MV-4-11 (cell line): Measurements from ENCODE around the gene MAP3K12.
"Not testable (repeated sequence)": the region's sequence is repeated elsewhere in the genome, so short reads cannot be mapped to it uniquely, and the experiment has no call there.

Experiments
- DNase-seq: peaks from one replicate; lab custom pipeline; 2025; lab: John Stamatoyannopoulos, UW

Gene MAP3K12, protein sequence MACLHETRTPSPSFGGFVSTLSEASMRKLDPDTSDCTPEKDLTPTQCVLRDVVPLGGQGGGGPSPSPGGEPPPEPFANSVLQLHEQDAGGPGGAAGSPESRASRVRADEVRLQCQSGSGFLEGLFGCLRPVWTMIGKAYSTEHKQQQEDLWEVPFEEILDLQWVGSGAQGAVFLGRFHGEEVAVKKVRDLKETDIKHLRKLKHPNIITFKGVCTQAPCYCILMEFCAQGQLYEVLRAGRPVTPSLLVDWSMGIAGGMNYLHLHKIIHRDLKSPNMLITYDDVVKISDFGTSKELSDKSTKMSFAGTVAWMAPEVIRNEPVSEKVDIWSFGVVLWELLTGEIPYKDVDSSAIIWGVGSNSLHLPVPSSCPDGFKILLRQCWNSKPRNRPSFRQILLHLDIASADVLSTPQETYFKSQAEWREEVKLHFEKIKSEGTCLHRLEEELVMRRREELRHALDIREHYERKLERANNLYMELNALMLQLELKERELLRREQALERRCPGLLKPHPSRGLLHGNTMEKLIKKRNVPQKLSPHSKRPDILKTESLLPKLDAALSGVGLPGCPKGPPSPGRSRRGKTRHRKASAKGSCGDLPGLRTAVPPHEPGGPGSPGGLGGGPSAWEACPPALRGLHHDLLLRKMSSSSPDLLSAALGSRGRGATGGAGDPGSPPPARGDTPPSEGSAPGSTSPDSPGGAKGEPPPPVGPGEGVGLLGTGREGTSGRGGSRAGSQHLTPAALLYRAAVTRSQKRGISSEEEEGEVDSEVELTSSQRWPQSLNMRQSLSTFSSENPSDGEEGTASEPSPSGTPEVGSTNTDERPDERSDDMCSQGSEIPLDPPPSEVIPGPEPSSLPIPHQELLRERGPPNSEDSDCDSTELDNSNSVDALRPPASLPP

DNA sequence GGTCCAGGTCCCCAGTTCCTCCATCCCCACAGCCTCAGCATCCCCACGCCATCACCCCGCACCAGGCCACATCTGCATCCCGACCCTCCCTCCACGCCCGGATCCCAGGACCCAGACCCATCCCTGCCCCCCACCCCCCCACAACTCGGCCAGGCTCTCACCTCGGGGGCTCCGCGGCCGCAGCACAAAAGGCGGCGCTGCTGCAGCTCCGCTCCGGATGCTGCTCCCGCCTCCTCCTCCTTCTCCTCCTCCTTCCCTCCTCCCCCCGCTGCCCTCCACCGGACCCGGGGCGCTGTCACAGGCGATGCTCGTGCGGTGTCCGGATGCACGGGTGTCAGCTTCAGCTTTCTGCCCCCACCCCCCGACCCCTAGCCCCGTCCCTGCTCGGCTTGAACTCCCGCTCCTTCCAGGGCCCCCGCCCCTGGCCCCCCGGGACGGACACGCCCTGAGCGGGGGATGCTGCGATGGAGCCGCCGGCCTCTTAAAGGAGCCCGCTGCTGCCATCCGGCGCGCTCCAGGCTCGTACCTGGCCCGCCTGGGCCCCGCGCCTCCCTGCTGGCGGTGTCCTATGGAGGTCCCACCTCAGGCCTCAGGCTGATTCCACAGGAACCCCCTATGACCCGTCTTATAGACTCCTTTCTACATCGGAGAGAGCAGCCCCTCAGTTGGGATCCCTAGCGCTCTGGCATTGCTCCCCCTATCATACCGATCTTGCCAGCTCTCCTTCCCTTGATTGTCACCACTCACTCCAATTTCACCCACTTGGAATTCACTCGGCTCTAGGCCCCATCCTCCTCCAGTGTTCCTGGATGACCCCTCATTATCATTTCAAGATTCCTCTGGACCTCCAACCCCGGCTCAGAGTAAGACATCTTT, at the start of gene MAP3K12:
Gene MAP3K12 (minus strand): TSS at position 193 of the 876 bp plus-strand sequence. CDS start 12,067 bp downstream, outside the sequence.
- no peak for DNase-seq

DNA sequence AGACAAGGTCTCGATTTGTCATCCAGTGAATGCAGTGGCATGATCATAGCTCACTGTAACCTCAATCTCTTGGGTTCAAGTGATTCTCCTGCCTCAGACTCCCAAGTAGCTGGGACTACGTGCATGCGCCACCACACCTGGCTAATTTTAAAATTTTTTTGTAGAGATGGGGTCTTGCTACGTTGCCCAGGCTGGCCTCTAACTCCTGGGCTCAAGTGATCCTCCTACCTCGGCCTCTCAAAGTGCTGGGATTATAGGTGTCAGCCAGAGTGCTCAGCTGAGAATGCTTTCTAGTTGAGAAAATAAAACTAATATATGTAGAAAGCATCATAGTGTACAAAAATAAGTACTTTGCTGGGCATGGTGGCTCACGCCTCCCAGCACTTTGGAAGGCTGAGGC, 49.1 kb upstream of the MAP3K12 start:
- not testable (repeated sequence) for DNase-seq

DNA sequence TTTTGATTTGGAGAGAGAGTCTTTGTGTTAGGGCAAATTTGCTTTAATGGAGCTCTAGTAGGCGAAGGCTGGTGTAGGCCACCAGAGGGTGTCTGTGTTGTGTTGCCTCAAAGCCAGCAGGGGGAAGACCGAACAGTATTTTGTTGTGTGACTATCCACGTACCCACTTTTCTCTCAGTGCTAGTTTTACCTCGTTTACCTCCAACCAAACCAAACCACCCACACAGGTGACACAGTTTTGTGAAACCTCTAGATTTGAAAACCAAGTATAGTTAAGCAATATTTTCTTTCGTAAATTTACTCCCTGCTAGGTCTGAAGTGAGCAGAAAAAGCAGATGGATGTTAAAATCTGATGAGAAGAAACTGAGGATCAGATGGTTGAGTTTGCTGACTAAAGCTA, 44.3 kb upstream of the MAP3K12 start:
- peak; percentile 58 for DNase-seq

DNA sequence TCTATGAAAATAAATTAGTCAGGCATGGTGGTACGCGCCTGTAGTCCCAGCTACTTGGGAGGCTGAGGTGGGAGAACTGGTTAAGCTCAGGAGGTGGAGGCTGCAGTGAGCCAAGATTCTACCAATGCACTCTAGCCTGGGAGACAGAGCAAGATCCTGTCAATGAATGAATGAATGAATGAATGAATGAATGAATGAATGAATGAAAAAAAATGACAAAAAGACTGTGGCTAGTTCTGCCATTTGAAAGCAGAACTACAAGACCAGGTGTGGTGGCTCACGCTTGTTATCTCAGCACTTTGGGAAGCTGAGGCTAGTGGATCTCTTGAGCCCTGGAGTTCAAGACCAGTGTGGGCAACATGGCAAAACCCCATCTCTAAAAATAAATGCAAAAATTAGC, 40.3 kb upstream of the MAP3K12 start:
- no peak for DNase-seq

DNA sequence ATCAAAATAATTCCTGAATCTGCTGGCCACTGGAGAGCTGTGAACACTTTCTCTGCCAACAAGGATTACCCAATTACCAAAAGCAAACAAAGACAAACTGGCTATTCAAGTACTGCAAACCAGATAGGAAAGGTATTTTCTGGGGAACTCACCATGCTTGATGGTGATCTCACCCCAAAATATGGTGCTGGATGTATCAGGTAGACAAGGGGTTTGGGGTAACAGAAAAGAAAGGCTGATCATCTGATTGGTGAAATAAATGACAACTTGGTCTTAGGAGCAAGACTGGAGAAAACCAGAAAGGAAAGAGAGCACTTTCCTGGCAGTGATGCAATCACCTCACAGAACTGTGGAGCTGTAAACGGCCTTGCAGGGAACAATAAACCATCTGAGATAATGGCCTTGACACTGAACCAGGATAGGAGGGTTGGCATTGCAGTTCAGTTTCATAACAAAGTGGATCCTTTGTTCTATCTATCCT, 39.0 kb upstream of the MAP3K12 start:
- DNase-seq, result peak; percentile 35

DNA sequence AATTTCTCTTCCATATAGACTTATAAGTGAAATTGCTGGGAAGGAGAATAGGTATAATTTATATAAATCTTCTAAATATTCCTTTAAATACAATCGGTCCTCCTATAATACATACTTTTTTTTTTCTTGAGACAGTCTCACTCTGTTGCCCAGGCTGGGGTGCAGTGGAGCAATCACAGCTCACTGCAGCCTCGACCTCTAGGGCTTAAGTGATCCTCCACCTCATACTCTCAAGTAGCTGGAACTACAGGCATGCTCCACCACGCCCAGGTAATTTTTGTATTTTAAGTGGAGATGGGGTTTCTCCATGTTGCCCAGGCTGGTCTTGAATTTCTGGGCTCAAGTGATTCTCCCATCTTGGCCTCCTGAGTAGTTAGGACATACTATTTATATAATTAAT, 37.7 kb upstream of the MAP3K12 start:
- DNase-seq, result no peak

DNA sequence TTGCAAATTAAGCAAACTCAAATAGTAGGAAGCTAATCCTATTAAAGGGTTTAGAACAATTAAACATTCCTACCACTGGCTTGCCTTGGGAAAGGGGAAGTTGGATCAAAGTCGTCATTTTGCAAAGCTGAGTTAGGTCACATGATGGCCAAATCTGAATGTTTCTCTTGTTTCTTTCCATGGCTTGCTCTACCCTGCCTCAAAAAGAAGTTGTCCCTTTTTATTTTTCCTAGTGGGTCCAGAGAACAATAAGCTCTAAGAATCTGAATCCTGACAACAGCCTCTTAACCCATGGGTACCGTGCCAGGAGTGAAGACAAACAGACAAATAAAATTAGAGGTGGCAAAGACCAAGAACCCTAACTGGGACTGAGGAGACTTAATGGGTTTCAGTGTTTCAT, 34.2 kb upstream of the MAP3K12 start:
- DNase-seq, result no peak

DNA sequence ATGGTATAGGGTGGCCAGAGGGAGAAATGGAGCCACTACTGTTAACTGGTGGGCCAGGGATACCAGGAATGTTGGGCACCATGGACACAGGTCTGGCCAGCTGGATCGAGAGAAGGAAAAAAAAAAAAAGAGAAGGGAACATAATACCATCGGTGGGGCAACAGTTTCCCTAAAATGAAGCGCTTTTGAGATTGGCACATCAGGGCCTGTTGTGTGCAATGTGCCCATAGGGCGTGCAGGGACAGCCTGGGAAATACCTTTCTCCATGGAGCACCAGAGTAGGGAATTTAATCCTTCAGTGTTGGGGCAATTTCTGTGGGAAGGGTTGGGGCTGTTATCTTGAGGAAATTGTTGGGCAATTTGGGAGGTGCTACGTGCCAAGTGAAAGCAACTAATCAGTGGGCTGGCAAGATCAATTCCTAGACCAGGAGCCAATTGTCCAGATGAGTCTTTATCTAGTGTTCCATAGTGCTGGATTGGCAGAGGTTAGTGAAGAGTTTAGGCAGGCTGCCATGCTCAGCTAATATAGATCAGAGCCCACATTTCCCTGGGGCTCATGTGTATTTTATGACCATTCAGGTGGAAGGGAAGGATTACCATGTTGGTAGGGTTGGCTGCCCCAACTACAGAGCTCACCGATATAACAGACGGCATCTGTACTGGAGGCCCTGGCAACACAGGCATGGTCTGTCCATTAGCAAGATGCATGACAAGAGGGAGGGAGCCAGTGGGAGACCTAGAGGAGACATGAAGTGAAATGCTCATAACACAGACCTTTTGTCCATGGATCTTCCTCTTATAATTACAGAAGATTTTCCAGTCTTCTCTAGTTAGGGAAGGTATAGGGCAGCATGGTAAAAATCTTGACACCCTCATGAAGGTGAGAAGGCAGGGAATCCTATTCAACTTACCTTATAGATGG, 33.5 kb upstream of the MAP3K12 start:
- DNase-seq, result no peak

DNA sequence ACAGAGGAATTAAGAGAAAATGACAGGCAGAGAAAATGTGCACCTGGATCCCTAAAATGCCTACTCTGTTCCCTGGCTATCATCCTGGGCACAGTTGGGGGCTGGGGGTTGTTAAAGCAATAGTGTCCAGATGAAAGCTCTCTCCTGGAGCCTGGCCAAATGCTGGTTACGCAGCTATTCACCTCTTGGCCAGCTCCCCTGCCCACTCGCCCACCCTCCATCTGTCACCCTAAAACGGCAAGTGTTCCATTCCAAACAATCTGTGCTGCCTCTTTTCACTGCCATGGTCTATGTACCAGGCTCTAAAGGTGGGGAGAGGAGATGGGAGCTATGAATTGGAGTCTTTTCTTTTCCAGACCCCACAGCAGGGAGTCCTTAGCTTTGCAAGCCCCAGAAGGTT, 32.8 kb upstream of the MAP3K12 start:
- DNase-seq, result no peak

DNA sequence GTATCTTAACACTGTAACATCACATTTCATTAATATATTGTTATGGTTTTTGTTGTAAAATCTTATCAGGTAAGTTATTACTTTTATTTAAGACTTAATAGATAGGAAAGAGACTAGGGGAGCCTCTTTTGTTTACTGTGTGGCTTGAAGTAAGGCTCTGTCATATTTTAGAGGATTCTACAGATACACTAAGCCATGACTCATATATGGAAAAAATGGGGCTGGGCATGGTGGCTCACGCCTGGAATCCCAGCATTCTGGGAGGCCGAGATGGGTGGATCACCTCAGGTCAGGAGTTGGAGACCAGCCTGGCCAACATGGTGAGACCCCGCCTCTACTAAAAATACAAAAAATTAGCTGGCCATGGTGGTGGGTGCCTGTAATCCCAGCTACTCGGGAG, 31.7 kb upstream of the MAP3K12 start:
- DNase-seq, result no peak

DNA sequence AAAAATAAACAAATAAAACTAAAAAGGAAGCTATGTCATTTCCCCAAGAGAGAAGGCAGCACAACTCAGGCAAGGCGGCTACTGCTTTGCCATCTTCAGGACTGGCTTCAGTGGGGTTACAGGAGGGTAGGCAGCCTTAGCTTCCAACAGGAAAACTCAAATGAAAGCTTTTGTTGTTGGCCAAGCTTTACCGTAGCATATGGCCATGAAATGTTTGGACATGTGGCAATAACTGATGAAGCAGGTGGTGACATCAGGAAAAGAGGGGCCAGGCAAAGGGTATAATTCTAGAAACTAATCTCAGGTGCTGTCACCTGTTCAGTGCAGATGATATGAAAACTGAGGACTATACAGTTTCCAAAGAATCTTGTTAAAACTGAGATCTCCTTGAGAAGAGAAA, 30.8 kb upstream of the MAP3K12 start:
- no peak for DNase-seq

DNA sequence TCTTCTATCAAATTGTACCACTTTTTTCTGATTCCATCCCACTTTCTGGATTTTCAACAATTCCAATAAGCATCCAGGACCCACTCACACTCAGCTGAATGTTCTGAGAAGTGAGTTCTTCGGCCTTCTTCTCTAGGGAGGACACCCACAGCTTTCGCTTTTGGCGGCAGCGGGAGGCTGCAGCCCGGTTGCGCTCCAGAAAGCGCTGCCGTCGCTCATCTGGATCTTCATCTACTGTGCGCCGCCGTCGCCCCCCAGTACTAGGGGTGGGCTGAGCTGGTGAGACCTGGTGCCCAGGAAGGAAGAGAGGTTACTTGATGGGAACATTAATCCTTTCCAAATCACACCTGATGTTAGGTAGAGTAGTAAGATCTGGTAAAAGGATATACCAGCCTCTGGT, 25.2 kb upstream of the MAP3K12 start:
- no peak for DNase-seq

DNA sequence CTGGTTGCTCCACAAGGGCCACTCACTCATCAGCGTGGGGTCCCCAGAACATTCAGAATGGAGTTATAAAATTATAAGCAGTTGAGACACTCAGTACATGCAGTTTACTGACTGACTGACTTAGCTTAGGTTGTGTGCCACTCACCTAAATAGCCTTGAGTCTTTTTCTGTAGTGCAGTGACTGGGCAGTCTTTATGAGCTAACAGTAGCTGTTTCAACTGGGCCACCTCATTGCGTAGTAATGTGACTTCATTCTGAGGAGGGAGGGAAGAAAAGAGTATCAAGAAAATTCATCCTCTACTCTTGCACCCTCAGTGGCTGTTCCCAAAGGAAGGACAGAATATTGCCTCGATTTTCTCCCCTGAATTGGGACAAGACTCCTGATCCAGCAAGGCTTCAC, 23.9 kb upstream of the MAP3K12 start:
- DNase-seq, result no peak

DNA sequence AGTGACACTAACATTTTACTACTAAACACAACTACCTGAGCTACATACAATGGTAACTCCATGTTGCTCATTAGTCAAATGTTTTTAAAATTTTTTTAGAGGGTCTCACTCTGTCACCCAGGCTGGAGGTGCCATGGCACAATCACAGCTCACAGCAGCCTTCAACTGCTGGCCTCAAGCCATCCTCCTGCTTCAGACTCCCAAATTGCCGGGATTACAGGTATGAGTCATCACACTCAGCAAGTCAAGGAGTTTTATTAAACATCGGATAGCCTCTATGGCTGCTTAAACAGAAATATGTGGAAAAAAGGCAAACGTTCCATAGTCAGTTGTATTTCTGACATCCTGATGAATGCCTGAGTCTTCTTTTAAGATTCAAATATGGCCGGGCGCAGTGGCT, 19.1 kb upstream of the MAP3K12 start:
- DNase-seq, result no peak

DNA sequence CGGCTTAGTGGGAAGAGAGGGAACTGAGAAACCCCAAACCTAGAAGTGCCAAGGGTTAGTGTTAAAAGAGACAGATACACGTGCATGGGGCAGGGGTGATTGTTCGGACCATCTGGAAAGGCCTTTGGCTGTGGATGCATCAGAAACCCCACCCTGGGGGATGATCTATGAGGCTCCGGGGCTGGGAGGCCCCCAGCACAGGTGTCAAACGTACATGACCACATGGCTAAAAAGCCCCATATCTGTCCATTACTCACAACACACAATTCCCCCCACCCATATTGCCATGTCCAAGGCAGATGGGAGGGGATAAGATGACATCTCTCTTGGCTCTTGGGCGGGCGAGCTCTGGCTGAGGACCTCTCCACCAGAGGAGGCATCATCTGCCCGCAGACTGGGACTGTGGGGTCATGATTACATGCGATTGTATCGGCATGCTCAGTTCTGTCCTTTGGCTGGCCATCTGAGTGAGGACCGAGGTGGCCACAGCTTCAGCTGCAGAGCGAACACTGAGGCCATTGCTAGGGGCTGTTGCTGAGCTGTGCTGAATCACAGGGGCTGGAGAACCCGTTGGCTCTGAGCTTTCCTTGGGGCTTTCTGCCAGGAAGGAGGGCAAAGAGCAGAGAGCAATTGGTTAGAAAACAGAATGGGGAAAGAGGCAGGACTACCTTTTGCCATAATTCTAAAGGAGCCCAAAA, 17.6 kb upstream of the MAP3K12 start:
- no peak for DNase-seq

DNA sequence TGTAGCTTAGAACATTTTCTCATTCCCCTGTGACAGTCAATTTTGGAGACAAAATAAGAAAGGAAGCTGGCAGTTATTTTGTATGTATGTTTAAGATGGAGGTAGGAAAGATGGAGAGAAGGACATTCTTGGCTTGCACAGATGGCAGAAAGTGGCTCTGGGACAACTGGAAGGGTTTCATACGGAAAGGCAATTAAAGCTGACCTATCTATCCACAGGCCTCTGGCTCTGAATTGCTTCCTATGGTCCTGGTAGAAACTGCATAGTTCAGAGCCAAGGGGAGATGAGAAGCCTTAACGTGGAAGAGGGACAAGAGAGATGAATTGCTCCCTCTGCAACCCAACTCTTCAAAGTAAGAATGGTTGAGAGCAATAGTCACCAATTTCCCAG, 16.0 kb upstream of the MAP3K12 start:
- no peak for DNase-seq

DNA sequence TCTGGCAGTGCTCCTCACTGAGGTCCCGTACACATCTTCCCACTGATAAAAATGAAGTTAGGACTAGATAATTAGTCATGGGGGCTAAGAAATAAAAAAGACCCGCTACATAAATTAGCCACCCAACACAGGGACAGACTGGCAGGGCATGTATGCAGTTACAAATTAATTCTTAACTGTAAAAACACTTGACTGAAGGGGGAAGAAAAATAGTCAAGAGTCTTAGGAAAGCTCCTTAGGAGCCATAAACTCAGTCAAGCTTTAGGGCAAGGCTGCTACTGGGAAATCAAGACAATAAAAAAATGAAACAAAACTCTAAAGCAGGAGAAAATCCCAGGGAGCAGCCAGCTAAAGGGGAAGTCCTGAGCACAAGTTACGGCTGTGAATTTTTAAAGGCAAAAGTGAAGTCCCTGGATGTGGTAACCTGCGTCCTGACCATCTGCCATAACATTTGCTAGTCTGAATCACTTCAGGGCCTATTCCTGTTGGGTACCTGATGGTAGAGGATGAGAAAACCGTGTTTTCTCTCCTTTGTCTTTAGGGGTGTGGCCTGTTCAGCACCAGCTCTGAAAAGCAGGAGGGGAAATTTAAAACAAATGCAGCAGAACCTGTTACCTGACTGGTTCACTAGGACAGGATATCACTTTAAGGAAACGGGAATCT, 15.5 kb upstream of the MAP3K12 start:
- DNase-seq, result no peak

DNA sequence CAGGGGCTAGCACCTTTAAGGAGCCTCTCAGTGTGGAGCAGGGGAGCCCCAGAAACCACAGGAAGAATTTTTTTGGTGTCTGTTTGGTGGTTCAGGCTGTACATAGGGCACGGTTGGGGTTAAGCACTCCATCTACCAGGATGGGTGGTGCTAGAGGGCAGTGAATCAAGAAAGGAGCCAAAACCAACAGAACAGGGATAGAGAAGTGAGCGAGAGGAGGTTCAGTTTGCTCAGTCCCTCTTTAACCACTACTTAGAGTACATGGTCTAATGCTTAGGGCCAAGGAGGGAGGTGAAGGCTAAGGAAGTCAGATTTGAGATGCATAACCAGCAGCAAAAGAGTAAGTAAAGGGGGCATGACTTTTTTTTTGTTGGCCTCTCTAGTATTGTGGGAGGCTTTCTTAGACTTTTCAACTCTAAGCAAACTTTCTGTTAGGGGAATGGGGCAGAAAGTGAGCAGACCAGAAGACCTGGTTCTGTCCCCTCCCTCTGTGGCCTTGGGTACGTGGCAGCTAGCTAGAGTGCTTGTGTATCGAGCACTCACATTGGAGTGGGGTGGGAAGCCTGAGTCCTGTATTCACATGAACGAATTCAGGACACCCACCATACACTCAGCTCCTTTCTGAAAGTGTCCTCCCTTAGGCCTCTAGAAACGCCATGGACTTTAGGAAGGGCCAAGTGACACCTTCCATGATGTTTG, 14.6 kb upstream of the MAP3K12 start:
- no peak for DNase-seq

DNA sequence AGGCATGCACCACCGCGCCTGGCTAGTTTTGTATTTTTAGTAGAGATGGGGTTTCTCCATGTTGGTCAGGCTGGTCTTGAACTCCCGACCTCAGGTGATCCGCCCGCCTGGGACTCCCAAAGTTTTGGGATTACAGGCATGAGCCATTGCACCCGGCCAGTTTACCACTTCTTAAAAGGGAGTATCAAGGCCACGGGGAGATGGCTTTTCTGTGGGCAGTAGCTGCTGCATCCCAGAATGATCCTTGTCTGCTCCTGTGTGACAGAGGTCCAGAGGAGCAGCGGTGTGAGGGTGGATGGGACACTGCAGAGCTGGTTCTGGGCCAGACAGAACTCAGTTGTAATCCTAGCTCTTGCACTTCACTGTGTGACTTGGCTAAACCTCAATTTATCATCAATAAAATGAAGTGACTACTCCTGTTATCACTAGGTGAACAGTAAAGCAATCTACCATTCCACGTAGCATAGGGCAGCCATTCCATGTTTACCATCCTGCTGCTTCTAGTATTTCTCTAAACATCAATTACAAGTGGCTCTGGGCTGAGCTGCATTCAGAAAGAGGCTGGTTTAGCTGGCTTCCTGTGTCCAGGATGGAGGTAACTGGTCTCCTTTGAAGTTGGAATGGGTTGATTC, 11.0 kb upstream of the MAP3K12 start:
- no peak for DNase-seq
